ENCODE data around the gene DOCK4. TPM values are rescaled to one million over a fixed set of nuclear protein-coding genes. Genes with fewer than 3 reads are reported as not detected.
A peak's percentile ranks its signal among the peaks of the same experiment; 100 is the strongest.

Gene DOCK4
- total and polyA plus RNA-seq, 10 of the 15 experiments (the other 5 are each of a cell fraction or from before 2014, with no cell fraction given): 0.03 to 0.73 (median 0.38) TPM

DNA sequence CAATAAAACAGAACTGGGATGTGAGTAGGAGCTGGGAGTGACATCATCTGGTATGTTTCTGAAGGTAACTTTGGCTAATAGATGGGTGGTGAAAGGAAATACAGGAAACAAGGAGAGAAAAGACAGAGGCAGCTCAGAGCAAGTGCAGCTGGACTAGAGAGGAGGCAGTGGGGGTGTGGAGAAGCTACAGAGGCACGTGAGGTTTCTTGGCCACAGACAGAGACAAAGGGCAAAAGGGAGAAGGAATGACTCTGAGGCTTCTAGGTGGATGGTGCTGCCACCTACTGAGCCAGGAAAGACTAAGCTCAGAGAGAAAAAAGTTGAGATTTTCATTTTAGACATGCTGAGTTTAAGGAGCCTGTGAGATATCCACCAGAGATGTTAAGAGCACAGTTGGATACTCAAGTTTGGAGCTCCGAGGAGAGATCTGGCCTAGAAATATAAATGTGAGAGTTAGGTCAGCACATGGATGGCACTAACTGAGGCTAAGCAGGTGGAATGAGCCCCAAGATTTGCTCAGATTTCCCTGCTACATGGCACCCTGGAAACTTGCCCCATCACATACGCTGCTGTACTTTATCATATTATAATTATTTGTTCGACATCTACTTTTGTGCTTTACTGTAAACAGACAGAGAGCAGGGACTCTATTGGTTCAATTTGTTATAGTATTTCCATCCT is 350.9 kb downstream of the DOCK4 start:
- 25% methylated on average over 4 of the region's 4 CpGs for WGBS (ENCODE audit: insufficient coverage, insufficient replicate concordance, low lambda C conversion rate, missing lambda C conversion rate)
- ChIA-PET POLR2A (interaction anchor here (0.8 kb wide), 1 partner anchor 105 kb away, joined by 4 read pairs; no protein-coding TSS in a partner anchor), CTCF (interaction anchor here (0.6 to 4.5 kb wide), 16 partner anchors 8 to 827 kb away, joined by 3 to 40 read pairs (median 4); no protein-coding TSS in a partner anchor), RAD21 (ENCODE audit: unreplicated experiment) (interaction anchor here (1.1 to 2.6 kb wide), 3 partner anchors 20 to 122 kb away, joined by 3 to 18 read pairs (median 4); no protein-coding TSS in a partner anchor), SMC1A (ENCODE audit: uncharacterized antibody, unreplicated experiment) (interaction anchor here (0.6 to 1.9 kb wide), 7 partner anchors 13 to 123 kb away, joined by 3 to 7 read pairs (median 4); no protein-coding TSS in a partner anchor)
- DNase-seq (ENCODE audit: low read depth, low spot score): peak; percentile 2
- no peak overlapping the region for H2AFZ ChIP-seq (ENCODE audit: control insufficient read depth, low read depth, low read length)
- H3K4me2 ChIP-seq (ENCODE audit: control insufficient read depth, insufficient read depth): no peak overlapping the region
- no peaks in the 10 kb centered on the region for H3K27me3 ChIP-seq (replicated peaks in 1 of 2; ENCODE audit: control insufficient read depth in 2 of 2, insufficient read depth in 2 of 2, low read length in 1 of 2)
- no peaks in the 10 kb centered on the region for H3K36me3 ChIP-seq (ENCODE audit: control insufficient read depth in 2 of 2, insufficient read depth in 2 of 2, low read length in 1 of 2)
- H3K79me2 ChIP-seq (ENCODE audit: control insufficient read depth, insufficient read depth, low read length): no peaks in the 10 kb centered on the region
- no peaks in the 10 kb centered on the region for H3K9me3 ChIP-seq (replicated peaks; ENCODE audit: control insufficient read depth, insufficient read depth, low read length)
- BruUV-seq (replicated peaks): no TSS peak
- in situ Hi-C loops (cut with MboI): no loop called here
- FAIRE-seq: no peak
- H4K20me1 ChIP-seq (ENCODE audit: control insufficient read depth, insufficient read depth): no peaks in the 10 kb centered on the region
- peak; percentile 90 for ATAC-seq
- H3K27ac ChIP-seq (ENCODE audit: control insufficient read depth, insufficient read depth): no peak overlapping the region
- intact Hi-C loops (cut with micrococcal nuclease; ENCODE audit: unreplicated experiment): loop anchor here (1.0 kb wide), 3 partner anchors 92 to 114 kb away; no protein-coding TSS in a partner anchor
- no peak overlapping the region for H3K9ac ChIP-seq (ENCODE audit: control insufficient read depth, insufficient read depth, low read length)
- no peaks in the 10 kb centered on the region for H3K4me1 ChIP-seq (ENCODE audit: control insufficient read depth, insufficient read depth, low read length)
- H3K4me3 ChIP-seq: no peak overlapping the region
- TF ChIP-seq SRF (IDR thresholded peaks at IDR 0.05; ENCODE audit: low read depth in 2 of 2, low read length in 2 of 2): no peak
- TF ChIP-seq BHLHE40 (IDR thresholded peaks at IDR 0.05; ENCODE audit: borderline replicate concordance in 1 of 2, low read depth in 2 of 2, low read length in 1 of 2): peak; percentile 74 to 78; a peak in 3 of 4 replicates
- TF ChIP-seq, protein P1, sequence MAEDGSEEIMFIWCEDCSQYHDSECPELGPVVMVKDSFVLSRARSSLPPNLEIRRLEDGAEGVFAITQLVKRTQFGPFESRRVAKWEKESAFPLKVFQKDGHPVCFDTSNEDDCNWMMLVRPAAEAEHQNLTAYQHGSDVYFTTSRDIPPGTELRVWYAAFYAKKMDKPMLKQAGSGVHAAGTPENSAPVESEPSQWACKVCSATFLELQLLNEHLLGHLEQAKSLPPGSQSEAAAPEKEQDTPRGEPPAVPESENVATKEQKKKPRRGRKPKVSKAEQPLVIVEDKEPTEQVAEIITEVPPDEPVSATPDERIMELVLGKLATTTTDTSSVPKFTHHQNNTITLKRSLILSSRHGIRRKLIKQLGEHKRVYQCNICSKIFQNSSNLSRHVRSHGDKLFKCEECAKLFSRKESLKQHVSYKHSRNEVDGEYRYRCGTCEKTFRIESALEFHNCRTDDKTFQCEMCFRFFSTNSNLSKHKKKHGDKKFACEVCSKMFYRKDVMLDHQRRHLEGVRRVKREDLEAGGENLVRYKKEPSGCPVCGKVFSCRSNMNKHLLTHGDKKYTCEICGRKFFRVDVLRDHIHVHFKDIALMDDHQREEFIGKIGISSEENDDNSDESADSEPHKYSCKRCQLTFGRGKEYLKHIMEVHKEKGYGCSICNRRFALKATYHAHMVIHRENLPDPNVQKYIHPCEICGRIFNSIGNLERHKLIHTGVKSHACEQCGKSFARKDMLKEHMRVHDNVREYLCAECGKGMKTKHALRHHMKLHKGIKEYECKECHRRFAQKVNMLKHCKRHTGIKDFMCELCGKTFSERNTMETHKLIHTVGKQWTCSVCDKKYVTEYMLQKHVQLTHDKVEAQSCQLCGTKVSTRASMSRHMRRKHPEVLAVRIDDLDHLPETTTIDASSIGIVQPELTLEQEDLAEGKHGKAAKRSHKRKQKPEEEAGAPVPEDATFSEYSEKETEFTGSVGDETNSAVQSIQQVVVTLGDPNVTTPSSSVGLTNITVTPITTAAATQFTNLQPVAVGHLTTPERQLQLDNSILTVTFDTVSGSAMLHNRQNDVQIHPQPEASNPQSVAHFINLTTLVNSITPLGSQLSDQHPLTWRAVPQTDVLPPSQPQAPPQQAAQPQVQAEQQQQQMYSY (CRISPR knock-in tag; IDR thresholded peaks at IDR 0.05): no peak
- no peak for TF ChIP-seq ZNF384 (IDR thresholded peaks at IDR 0.05; ENCODE audit: borderline replicate concordance, low read depth, low read length)
- TF ChIP-seq RAD21 (IDR thresholded peaks at IDR 0.05; ENCODE audit: insufficient read depth, low read depth, low read length): peak; percentile 36
- no peak for TF ChIP-seq CHD2 (IDR thresholded peaks at IDR 0.05; ENCODE audit: borderline replicate concordance, low read depth, low read length)
- no peak for TF ChIP-seq ETV6 (conservative IDR thresholded peaks at IDR 0.05 in 1 of 2, IDR thresholded peaks at IDR 0.05 in 1 of 2; ENCODE audit: borderline replicate concordance in 1 of 2, low read depth in 1 of 2)
- no peak for TF ChIP-seq MEF2B (IDR thresholded peaks at IDR 0.05; ENCODE audit: partially characterized antibody, poor library complexity, severe bottlenecking)
- TF ChIP-seq, protein P2, sequence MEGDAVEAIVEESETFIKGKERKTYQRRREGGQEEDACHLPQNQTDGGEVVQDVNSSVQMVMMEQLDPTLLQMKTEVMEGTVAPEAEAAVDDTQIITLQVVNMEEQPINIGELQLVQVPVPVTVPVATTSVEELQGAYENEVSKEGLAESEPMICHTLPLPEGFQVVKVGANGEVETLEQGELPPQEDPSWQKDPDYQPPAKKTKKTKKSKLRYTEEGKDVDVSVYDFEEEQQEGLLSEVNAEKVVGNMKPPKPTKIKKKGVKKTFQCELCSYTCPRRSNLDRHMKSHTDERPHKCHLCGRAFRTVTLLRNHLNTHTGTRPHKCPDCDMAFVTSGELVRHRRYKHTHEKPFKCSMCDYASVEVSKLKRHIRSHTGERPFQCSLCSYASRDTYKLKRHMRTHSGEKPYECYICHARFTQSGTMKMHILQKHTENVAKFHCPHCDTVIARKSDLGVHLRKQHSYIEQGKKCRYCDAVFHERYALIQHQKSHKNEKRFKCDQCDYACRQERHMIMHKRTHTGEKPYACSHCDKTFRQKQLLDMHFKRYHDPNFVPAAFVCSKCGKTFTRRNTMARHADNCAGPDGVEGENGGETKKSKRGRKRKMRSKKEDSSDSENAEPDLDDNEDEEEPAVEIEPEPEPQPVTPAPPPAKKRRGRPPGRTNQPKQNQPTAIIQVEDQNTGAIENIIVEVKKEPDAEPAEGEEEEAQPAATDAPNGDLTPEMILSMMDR (IDR thresholded peaks at IDR 0.05 in 2 of 3, conservative IDR thresholded peaks at IDR 0.05 in 1 of 3; ENCODE audit: control insufficient read depth in 2 of 3, extremely low read depth in 1 of 3, insufficient read depth in 1 of 3, low read depth in 3 of 3, low read length in 3 of 3): peak; percentile 48 to 54 (median 50); a peak in 5 of 6 replicates
- peak; percentile 17; the same call in 1 of the 2 replicates for TF ChIP-seq SMC3 (IDR thresholded peaks at IDR 0.05; ENCODE audit: borderline replicate concordance, low read length)
- no peak for TF ChIP-seq EZH2 (IDR thresholded peaks at IDR 0.05; ENCODE audit: borderline replicate concordance, control insufficient read depth, low read depth, low read length)
